GM21825 (cell line): ENCODE results near the gene SLX1A.
A peak's percentile ranks its signal among the peaks of the same experiment; 100 is the strongest.
"Not testable (repeated sequence)": the region's sequence is repeated elsewhere in the genome, so short reads cannot be mapped to it uniquely, and the experiment has no call there.

Experiments
- ATAC-seq: cut with Tn5 transposase; IDR thresholded peaks from one replicate; pipeline ENCODE4 v1.9.1; 2021; ENCODE audit warnings: mild to moderate bottlenecking, moderate library complexity; ENCODE audit not compliant: unreplicated experiment

The SLX1A gene

GRCh38 chr16:30193615-30194014 is at the start of gene SLX1A, which contains the start of gene BOLA2B:
Gene SLX1A (plus strand): TSS chr16:30193875. CDS start chr16:30194085, 210 bp downstream.
Gene BOLA2B (minus strand): TSS chr16:30193666. CDS start chr16:30193595, 71 bp downstream.
- peak; percentile 82 for ATAC-seq

DNA sequence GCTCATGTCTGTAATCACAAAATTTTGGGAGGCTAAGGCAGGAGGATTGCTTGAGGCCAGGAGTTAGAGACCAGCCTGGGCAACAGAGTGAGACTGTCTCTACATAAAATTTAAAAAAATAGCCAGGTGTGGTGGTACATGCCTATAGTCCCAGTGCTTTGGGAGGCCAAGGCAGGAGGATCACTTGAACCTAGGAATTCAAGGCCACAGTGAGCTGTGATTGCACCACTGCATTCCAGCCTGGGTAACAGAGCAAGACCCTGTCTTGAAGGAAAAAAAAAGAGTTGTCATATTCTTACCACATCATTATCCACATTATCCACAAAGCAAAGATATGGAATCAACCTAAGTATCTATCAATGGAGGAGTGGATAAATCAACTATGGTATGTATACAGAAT is 49.7 kb upstream of the SLX1A start:
- no peak for ATAC-seq

GRCh38 chr16:30144917-30145316 is 48.8 kb upstream of the SLX1A start:
- ATAC-seq, result no peak

DNA sequence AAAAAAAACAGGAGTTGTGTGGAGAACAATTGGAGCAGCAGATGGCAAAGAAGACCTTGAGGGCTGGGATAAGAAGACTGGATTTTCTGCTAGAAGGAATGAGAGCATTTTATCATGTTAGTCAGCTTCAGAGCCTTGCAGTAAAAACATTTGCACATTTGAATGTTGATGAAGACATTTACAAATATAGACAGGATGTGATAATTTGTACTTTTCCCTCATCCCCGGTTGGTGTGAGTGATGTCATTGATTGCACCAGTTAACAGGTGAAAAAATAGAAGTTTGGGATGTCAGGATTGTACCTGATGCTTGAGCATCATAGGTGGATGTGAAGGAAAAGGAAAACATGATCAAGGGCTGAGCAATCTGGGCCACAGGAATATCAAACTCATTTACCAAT is 48.0 kb upstream of the SLX1A start:
- ATAC-seq, result no peak

DNA sequence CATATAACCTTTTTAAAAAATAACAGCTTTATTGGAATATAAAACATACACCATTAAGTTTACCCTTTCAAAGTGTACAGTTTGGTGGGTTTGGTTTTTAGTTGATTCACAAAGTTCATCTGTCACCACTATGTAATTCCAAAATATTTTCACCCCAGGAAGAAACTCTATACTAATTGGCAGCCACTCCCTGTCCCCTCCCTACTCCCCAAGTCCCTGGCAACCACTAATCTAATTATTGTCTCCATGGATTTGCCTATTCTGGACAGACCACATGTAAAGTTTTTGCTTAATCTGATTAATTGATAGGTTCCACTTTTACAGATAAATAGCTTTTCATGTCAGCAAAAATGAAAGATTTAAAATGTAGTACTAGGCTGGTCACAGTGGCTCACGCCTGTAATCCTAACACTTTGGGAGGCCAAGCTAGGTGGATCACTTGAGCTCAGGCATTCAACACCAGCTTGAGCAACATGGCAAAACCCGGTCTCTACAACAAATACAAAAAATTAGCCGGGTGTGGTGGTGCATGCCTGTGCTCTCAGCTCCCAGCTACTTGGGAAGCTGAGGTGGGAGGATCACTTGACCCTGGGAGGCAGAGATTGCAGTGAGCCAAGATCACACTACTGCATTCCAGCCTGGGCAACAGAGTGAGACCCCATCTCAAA is 45.7 kb upstream of the SLX1A start:
- no peak for ATAC-seq

DNA sequence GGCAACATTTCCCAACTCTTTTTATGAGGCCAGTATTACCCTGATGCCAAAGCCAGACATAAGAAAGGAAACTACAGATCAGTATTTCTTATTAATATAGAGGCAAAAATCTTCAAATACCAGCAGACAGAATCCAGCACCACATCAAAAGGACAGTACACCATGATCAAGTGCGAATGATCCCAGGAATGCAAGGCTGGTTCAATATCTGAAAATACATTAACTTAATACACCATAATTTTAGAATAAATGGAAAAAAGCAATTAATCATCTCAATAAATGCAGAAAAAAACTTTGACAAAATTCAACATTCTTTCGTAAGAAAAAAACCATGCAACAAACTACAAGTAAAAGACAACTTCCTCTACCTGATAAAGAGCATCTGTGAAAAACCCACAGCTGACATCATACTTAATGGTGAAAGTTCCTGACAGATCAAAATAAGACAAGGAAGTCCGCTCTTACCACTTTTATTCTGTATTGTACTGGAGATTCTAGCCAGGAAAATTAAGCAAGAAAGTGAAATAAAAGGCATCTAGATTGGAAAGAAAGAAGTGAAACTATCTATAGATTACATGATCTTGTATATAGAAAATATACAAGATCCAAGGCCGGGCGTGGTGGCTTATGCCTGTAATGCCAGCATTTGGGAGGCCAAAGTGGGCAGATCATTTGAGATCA is 44.3 kb upstream of the SLX1A start:
- no peak for ATAC-seq

GRCh38 chr16:30151091-30151490 is 42.6 kb upstream of the SLX1A start:
- no peak for ATAC-seq

DNA sequence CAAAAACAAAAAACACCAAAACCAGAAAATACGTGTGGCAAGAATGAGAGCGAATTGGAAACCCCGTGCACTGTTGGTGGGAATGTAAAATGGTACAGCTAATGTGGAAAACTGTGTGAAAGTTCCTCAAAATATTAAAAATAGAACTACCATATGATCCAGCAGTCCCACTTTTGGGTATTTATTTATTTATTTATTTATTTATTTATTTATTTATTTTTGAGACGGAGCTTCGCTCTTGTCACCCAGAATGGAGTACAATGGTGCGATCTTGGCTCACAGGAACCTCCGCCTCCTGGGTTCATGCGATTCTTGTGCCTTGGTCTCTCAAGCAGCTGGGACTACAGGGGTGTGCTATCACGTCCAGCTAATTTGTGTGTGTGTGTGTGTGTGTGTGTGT is 41.2 kb upstream of the SLX1A start:
- ATAC-seq, result no peak

DNA sequence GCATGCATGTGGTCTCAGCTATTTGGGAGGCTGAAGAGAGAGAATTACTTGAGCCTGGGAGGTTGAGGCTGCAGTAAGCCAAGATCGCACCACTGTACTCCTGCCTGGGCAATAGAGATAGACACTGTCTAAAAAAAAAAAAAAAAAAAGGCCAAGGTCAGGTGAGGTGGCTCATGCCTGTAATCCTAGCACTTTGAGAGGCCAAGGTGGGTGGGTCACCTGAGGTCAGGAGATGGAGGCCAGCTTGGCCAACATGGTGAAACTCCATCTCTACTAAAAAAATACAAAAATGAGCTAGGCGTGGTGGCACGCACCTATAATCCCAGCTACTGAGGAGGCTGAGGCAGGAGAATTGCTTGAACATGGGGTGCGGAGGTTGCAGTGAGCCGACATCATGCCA is 38.5 kb upstream of the SLX1A start:
- ATAC-seq, result no peak

DNA sequence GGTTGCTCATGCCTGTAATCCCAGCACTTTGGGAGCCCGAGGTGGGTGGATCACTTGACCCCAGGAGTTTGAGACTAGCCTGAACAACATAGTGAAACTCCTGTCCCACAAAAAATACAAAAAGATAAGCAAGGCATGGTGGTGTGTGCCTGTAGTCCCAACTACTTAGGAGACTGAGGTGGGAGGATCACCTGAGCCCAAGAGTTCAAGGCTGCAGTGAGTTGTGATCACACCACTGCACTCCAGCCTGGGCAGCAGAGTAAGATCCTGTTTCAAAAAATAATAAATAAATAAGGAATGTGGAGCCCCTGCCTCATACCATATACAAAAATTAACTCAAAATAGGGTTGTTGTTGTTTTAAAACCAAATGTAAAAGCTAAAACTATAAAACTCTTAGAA is 36.5 kb upstream of the SLX1A start:
- no peak for ATAC-seq

DNA sequence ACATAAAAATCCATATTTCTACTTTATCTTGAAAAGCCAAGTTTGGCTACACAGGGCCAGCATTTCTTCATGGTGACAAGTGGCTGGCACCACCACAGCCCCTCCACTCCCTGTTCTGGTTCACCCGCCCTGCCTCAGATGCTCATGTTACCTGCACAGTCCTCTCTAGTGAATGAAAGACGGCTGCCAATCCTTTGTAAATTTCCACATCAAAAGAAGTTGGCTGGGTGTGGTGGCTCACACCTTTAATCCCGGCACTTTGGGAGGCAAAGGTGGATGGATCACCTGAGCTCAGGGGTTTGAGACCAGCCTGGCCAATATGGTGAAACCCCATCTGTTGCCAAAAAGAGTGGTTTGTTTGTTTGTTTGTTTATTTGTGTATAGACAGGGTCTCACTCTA is 30.1 kb upstream of the SLX1A start:
- no peak for ATAC-seq

GRCh38 chr16:30166202-30166902 is 27.3 kb upstream of the SLX1A start:
- ATAC-seq, result peak; percentile 73

DNA sequence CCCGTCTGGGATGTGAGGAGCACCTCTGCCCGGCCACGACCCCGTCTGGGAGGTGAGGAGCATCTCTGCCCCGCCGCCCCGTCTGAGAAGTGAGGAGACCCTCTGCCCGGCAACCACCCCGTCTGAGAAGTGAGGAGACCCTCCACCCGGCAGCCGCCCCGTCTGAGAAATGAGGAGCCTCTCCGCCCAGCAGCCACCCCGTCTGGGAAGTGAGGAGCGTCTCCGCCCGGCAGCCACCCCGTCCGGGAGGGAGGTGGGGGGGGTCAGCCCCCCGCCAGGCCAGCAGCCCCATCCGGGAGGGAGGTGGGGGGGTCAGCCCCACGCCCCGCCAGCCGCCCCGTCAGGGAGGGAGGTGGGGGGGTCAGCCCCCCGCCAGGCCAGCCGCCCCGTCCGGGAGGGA is 24.9 kb upstream of the SLX1A start:
- ATAC-seq, result not testable (repeated sequence)

- ATAC-seq, result not testable (repeated sequence)
Measured at GRCh38 chr16:30169416-30169815, 24.3 kb upstream of the SLX1A start.

- not testable (repeated sequence) for ATAC-seq
Measured at GRCh38 chr16:30170145-30170544, 23.5 kb upstream of the SLX1A start.

DNA sequence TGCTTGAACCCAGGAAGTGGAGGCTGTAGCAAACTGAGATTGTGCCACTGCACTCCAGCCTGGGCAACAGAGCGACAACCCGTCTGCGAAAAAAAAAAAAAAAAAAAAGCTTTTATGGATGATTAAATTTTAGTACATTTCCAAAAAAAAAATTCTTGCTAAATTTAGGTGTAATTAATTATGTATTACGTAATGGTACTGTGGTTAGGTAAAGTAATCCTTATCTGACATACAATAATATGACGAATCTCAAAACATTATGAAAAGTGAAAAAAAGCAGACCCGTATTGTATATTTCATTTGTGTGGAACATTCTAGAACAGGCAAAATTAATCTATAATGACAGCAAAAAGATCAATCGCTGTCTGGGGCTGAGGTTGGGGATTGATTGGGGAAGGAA is 20.6 kb upstream of the SLX1A start:
- no peak for ATAC-seq

DNA sequence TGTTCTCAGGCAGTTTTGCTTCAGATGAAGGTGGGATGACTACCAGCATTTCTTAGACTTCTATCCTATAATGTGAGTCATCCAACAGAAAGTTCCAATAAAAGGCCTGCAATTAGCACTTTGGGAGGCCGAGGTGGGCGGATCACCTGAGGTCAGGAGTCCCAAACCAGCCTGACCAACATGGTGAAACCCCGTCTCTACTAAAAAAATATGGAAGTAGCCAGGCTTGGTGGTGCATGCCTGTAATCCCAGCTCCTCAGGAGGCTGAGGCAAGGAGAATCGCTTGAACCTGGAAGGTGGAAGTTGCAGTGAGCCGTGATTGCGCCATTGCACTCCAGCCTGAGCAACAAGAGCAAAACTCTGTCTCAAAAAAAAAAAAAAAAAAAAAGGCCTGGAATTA is 16.8 kb upstream of the SLX1A start:
- not testable (repeated sequence) for ATAC-seq

GRCh38 chr16:30179195-30179594 is 14.5 kb upstream of the SLX1A start:
- no peak for ATAC-seq

DNA sequence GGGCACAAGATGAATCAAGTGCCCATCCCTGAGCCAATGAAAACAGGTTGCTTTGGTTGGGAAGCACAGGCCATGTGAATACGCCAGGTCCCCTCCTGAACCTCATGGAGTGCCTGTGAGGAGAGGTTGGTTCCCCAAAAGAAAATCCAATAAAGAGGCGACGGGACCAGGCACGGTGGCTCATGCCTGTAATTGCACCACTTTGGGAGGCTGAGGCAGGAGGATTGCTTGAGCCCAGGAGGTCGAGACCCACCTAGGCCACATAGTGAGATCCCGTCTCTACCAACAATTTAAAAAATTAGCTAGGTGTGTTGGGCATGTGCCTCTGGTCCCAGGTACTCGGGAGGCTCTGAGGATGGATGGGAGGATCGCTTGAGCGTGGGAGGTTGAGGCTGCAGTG is 13.7 kb upstream of the SLX1A start:
- ATAC-seq, result no peak

- ATAC-seq, result no peak
Measured at GRCh38 chr16:30180741-30181140, 12.9 kb upstream of the SLX1A start.

DNA sequence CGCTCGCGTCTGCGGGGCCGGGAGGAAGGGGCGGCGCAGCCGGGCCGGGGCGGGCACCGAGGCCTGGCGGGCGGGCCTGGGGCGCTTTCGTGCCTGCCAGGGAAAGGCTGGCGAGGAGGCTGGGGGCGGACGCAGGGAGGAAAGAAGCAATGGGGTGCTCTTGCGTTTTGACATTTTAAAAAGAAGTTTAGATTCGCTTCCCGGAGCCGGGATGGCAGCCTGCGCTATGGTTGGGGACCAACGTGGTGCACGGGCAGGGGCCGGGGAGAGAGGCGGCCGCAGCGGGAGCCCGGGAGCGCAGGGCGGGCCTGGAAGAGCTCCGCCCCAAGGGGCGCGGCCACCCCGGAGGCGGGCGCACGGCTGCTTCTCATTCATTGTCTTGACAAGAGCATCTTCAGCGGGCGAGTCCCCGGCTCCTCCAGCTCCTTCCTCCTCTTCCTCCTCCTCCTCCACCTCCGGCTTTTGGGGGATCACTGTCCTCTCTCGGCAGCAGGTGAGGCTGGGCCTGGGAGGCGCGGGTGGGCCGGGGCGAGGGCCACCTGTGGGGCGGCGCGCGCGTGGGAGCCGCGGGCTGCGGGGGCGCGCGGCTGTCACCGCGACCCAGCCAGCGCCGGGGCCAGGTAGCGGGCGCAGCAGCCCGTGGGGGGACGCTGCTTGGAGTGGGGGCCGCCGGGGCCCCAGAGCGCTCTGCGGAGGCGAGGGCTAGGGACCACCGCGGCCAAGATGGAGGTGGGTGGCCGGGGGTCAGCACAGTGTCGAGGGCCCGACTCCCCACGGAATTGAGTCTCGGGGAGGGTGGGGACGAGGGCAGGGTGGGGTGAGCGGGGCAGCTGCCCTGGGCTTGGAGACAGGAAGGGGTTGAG is 10.2 kb upstream of the SLX1A start, which contains the start of gene CORO1A:
Gene CORO1A (plus strand): TSS at position 370 of the 863 bp plus-strand sequence. CDS start 1,608 bp downstream, outside the sequence.
- no peak for ATAC-seq
